ENCODE results near the gene ACKR1. TPM values are rescaled to one million over a fixed set of nuclear protein-coding genes. Genes with fewer than 3 reads are reported as not detected.

Gene ACKR1
- total RNA-seq, 3 donors from 2014 or later = 19.5 to 30.4 (median 27.6) TPM

GRCh38 chr1:159199901-159200300, 4.8 kb upstream of the ACKR1 start:
- Histone ChIP-seq H3K36me3 (ENCODE audit: low read depth) (no peaks in the 10 kb centered on the region), H3K9me3 (no peaks in the 10 kb centered on the region), H3K4me1 (ENCODE audit: low read depth) (no peaks in the 10 kb centered on the region), H3K4me3 (no peak overlapping the region)
- no peak for TF ChIP-seq CTCF (IDR thresholded peaks at IDR 0.05)
- ATAC-seq (no peak), DNase-seq (no peak)
- intact Hi-C loops (cut with DNase I, micrococcal nuclease) = loop anchor here in 1 of 2 donors (5.0 kb wide), 1 partner anchor 38 kb away; no protein-coding TSS in a partner anchor

- DNase-seq = no peak
- ATAC-seq = no peak
- no peaks in the 10 kb centered on the region for H3K9me3 ChIP-seq
- intact Hi-C loops (cut with DNase I, micrococcal nuclease) = no loop called here
- H3K4me1 ChIP-seq (ENCODE audit: low read depth) = no peaks in the 10 kb centered on the region
- no peaks in the 10 kb centered on the region for H3K36me3 ChIP-seq (ENCODE audit: low read depth)
- no peak for TF ChIP-seq CTCF (IDR thresholded peaks at IDR 0.05)
- H3K4me3 ChIP-seq = no peak overlapping the region
Measured at GRCh38 chr1:159200769-159201168, 3.9 kb upstream of the ACKR1 start.

- no peaks in the 10 kb centered on the region for H3K36me3 ChIP-seq (ENCODE audit: low read depth)
- H3K9me3 ChIP-seq = no peaks in the 10 kb centered on the region
- no peak overlapping the region for H3K4me3 ChIP-seq
- DNase-seq (no peak), ATAC-seq (no peak)
- intact Hi-C loops (cut with DNase I, micrococcal nuclease) = no loop called here
- TF ChIP-seq CTCF (IDR thresholded peaks at IDR 0.05) = no peak
- no peaks in the 10 kb centered on the region for H3K4me1 ChIP-seq (ENCODE audit: low read depth)
Measured at GRCh38 chr1:159201642-159202041, 3.0 kb upstream of the ACKR1 start.

GRCh38 chr1:159203610-159204009, 1.1 kb upstream of the ACKR1 start:
- ATAC-seq = no peak
- no peak for DNase-seq
- Histone ChIP-seq H3K9me3 (no peaks in the 10 kb centered on the region), H3K4me1 (ENCODE audit: low read depth) (no peaks in the 10 kb centered on the region), H3K4me3 (no peak overlapping the region), H3K36me3 (ENCODE audit: low read depth) (no peaks in the 10 kb centered on the region)
- TF ChIP-seq CTCF (IDR thresholded peaks at IDR 0.05) = no peak
- intact Hi-C loops (cut with DNase I, micrococcal nuclease) = no loop called here

GRCh38 chr1:159205225-159205624, 550 bp downstream of the ACKR1 start:
- Histone ChIP-seq H3K4me1 (ENCODE audit: low read depth) (no peaks in the 10 kb centered on the region), H3K9me3 (no peaks in the 10 kb centered on the region), H3K4me3 (no peak overlapping the region), H3K36me3 (ENCODE audit: low read depth) (no peaks in the 10 kb centered on the region)
- DNase-seq = no peak
- intact Hi-C loops (cut with DNase I, micrococcal nuclease) = no loop called here
- no peak for ATAC-seq
- no peak for TF ChIP-seq CTCF (IDR thresholded peaks at IDR 0.05)

- H3K36me3 ChIP-seq (ENCODE audit: low read depth) = no peaks in the 10 kb centered on the region
- H3K9me3 ChIP-seq = no peaks in the 10 kb centered on the region
- intact Hi-C loops (cut with DNase I, micrococcal nuclease) = no loop called here
- ATAC-seq (no peak), DNase-seq (no peak)
- H3K4me3 ChIP-seq = no peak overlapping the region
- no peaks in the 10 kb centered on the region for H3K4me1 ChIP-seq (ENCODE audit: low read depth)
- no peak for TF ChIP-seq CTCF (IDR thresholded peaks at IDR 0.05)
Measured at GRCh38 chr1:159206110-159206509, 1.4 kb downstream of the ACKR1 start.
